Panc1 (cell line): Measurements from ENCODE around the gene MGAT5. TPM values are rescaled to one million over a fixed set of nuclear protein-coding genes. Genes with fewer than 3 reads are reported as not detected.

Source experiments
- ATAC-seq: fragments of 200-7000 bp; cut with Tn5 transposase; 2 replicates; pipeline ENCODE4 v1.9.1; 2020; ENCODE audit warnings: mild to moderate bottlenecking, moderate library complexity
- BruUV-seq: library from RNA; stranded (reverse); fragments of 400-500 nt; replicated peaks from 2 replicates; lab custom pipeline; 2021; lab: Mats Ljungman, UMichigan
- CTCF ChIA-PET: fragments of 300-600 bp; sonication (Branson Sonifier 250); formaldehyde crosslinking; loops from one replicate; lab custom pipeline; 2022; ENCODE audit warnings: antibody characterized with exemption; lab: Charles Lee
- POLR2A ChIA-PET: fragments of 300-600 bp; sonication (Branson Sonifier 250); formaldehyde crosslinking; loops from one replicate; lab custom pipeline; 2022; ENCODE audit warnings: antibody characterized with exemption; lab: Charles Lee
- DNase-seq: peaks from one replicate; pipeline ENCODE4 v3.0.0-alpha.2; 2010; ENCODE audit warnings: low read depth, low spot score
- H3K27ac ChIP-seq: 2 replicates; pipeline ENCODE4 v1.5.1; 2011; ENCODE audit warnings: mild to moderate bottlenecking, low read length, inconsistent platforms
- H3K27me3 ChIP-seq: fragments of 200-500 bp; sonication (Bioruptor generic); 2 replicates; pipeline ENCODE4 v1.6.0; 2014; ENCODE audit warnings: low read length, inconsistent platforms; ENCODE audit not compliant: control insufficient read depth, insufficient read depth
- H3K36me3 ChIP-seq: fragments of 200-500 bp; sonication (Bioruptor generic); 2 replicates; pipeline ENCODE4 v1.5.1; 2014; ENCODE audit warnings: inconsistent platforms, mild to moderate bottlenecking, low read length, moderate library complexity; ENCODE audit not compliant: control insufficient read depth, insufficient read depth
- H3K4me1 ChIP-seq: 2 replicates; pipeline ENCODE4 v1.5.1; 2011; ENCODE audit warnings: inconsistent platforms, mild to moderate bottlenecking, low read length, moderate library complexity; ENCODE audit not compliant: control insufficient read depth, insufficient read depth
- H3K4me3 ChIP-seq, 2 experiments: 2 replicates each; pipeline ENCODE4 v1.5.1; 2011 to 2012; ENCODE audit warnings: low read depth in 2 of 2, low read length in 2 of 2, mild to moderate bottlenecking in 2 of 2, inconsistent platforms in 1 of 2, moderate library complexity in 1 of 2
- H3K9me3 ChIP-seq: fragments of 200-500 bp; sonication (Bioruptor generic); 2 replicates; pipeline ENCODE4 v1.5.1; 2014; ENCODE audit warnings: low read depth, mild to moderate bottlenecking, inconsistent platforms, low read length, moderate library complexity; ENCODE audit not compliant: control insufficient read depth, insufficient read depth
- POLR2AphosphoS5 ChIP-seq: IDR thresholded peaks from 2 replicates; pipeline ENCODE4 v1.6.1; 2012; ENCODE audit warnings: mild to moderate bottlenecking, low read depth, low read length, moderate library complexity
- REST ChIP-seq, 2 experiments: IDR thresholded peaks; 2 replicates each; pipeline ENCODE4 v1.6.1; 2011 to 2012; ENCODE audit warnings: low read depth in 2 of 2, control low read depth in 1 of 2, low read length in 1 of 2, mild to moderate bottlenecking in 1 of 2, moderate library complexity in 1 of 2; ENCODE audit not compliant: insufficient read depth in 1 of 2
- SIN3A ChIP-seq: IDR thresholded peaks from 2 replicates; pipeline ENCODE4 v1.6.1; 2012; ENCODE audit warnings: low read depth, mild to moderate bottlenecking, low read length, moderate library complexity, borderline replicate concordance; ENCODE audit not compliant: insufficient read depth
- TCF7L2 ChIP-seq: IDR thresholded peaks from 2 replicates; pipeline ENCODE4 v1.6.1; 2011; ENCODE audit warnings: mild to moderate bottlenecking, low read depth, low read length, inconsistent platforms
- in situ Hi-C: cut with HindIII; loops from 2 replicates; pipeline ENCODE4 v1.10.0; 2016; ENCODE audit warnings: low sequenced_read_pairs, low pct_unique_long_range_greater_than_20kb
- intact Hi-C: fragments of 100-400 bp; cut with micrococcal nuclease; formaldehyde crosslinking; loops from one replicate; pipeline ENCODE4 v1.10.0; 2022; ENCODE audit not compliant: unreplicated experiment
- total RNA-seq: library from RNA; stranded (reverse); gene quantifications from one replicate; pipeline ENCODE4 v1.2.1, GENCODE V29; 2021; ENCODE audit not compliant: unreplicated experiment
- TF ChIP-seq, protein P1 (sequence below): fragments of 450-650 bp; IDR thresholded peaks from 2 replicates; pipeline ENCODE4 v1.5.1; 2017; ENCODE audit warnings: mild to moderate bottlenecking

The MGAT5 gene
- total RNA-seq, 1 experiment from 2014 or later: 22.1 TPM

DNA sequence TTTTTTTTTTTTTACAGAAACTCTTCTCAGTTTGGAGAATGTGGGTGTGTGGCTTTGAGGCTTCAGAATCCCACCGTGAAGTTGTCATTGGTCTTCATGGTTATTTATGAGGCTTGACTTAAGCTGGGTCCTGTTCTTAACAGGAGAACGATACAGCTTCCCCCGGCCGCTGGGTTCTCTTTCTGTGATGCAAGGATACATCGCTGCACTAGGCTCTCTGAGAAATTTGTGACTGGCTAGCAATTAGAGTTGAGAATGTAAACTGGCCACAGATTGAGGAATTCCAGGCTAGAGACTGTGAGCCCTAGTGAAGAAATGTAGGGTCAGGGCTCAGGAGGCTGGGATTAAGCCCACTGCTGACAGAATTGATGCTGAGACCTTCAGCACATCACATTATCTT, 29.8 kb downstream of the MGAT5 start:
- CTCF ChIA-PET: no interaction called here
- intact Hi-C loops: no loop called here
- in situ Hi-C loops: no loop called here

GRCh38 chr2:134284119-134284670, 30.3 kb downstream of the MGAT5 start:
- no peaks in the 10 kb centered on the region for H3K9me3 ChIP-seq
- no TSS peak for BruUV-seq
- H3K36me3 ChIP-seq: no peaks in the 10 kb centered on the region
- intact Hi-C loops (no loop called here), in situ Hi-C loops (no loop called here)
- no peak for ATAC-seq
- ChIA-PET CTCF (no interaction called here), POLR2A (no interaction called here)
- TF ChIP-seq REST (IDR thresholded peaks at IDR 0.05; ENCODE audit: insufficient read depth in 1 of 2, low read depth in 2 of 2, low read length in 1 of 2) (no peak), TCF7L2 (no peak), POLR2AphosphoS5 (no peak), SIN3A (no peak)
- TF ChIP-seq, protein P1, sequence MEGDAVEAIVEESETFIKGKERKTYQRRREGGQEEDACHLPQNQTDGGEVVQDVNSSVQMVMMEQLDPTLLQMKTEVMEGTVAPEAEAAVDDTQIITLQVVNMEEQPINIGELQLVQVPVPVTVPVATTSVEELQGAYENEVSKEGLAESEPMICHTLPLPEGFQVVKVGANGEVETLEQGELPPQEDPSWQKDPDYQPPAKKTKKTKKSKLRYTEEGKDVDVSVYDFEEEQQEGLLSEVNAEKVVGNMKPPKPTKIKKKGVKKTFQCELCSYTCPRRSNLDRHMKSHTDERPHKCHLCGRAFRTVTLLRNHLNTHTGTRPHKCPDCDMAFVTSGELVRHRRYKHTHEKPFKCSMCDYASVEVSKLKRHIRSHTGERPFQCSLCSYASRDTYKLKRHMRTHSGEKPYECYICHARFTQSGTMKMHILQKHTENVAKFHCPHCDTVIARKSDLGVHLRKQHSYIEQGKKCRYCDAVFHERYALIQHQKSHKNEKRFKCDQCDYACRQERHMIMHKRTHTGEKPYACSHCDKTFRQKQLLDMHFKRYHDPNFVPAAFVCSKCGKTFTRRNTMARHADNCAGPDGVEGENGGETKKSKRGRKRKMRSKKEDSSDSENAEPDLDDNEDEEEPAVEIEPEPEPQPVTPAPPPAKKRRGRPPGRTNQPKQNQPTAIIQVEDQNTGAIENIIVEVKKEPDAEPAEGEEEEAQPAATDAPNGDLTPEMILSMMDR: no peak
- H3K4me1 ChIP-seq: no peaks in the 10 kb centered on the region
- H3K4me3 ChIP-seq: no peak overlapping the region
- DNase-seq: no peak
- H3K27ac ChIP-seq: no peak overlapping the region
- H3K27me3 ChIP-seq: no peaks in the 10 kb centered on the region

More for the DNA sequence above, 29.8 kb downstream of the MGAT5 start:
- Histone ChIP-seq H3K4me3 (no peak overlapping the region), H3K9me3 (no peaks in the 10 kb centered on the region), H3K36me3 (no peaks in the 10 kb centered on the region), H3K27ac (no peak overlapping the region), H3K27me3 (no peaks in the 10 kb centered on the region), H3K4me1 (no peaks in the 10 kb centered on the region)
- DNase-seq (no peak), ATAC-seq (no peak)
- no TSS peak for BruUV-seq
- POLR2A ChIA-PET: no interaction called here
- TF ChIP-seq, protein P1: no peak
- TF ChIP-seq TCF7L2 (no peak), POLR2AphosphoS5 (no peak), REST (IDR thresholded peaks at IDR 0.05; ENCODE audit: insufficient read depth in 1 of 2, low read depth in 2 of 2, low read length in 1 of 2) (no peak)
